ENCODE results near the gene KCTD7. TPM values are rescaled to one million over a fixed set of nuclear protein-coding genes. Genes with fewer than 3 reads are reported as not detected.
"Not testable (repeated sequence)": the region's sequence is repeated elsewhere in the genome, so short reads cannot be mapped to it uniquely, and the experiment has no call there.

Gene KCTD7
- total and polyA plus RNA-seq, 12 donors: 4.9 to 25.0 (median 15.4) TPM

DNA sequence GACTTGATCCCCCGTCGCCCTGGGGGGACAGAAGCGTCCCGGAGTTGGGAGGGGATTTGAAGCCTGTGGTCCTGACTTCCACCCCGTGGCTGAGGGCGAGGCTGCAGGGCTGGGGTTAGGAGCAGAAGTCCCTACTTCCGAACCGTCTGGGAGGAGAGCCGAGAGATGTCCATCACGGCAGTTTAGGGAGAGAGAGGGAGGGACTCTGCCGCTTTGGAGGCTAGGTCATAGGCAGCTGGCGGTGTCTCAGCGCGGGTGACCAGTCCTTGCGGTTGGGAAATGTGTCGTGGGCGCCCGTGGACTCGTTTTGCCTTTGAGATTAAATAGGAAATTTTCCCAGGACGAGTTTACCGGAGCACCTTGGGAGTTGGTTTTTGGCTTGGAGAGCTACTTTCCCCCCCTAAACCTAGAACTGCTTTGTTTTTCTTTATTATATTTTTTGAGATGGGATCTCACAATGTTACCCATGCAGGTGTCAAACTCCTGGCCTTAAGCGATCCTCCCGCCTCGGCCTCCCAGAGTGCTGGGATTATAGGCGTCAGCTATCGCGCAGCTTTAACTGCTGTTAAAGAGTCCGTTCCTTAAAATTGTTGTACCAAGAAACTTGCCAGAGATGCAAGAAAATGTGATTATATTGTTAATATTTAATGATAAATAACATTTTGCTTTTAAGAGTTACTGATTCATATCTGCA, 26.6 kb downstream of the KCTD7 start:
- TF ChIP-seq, protein P1, sequence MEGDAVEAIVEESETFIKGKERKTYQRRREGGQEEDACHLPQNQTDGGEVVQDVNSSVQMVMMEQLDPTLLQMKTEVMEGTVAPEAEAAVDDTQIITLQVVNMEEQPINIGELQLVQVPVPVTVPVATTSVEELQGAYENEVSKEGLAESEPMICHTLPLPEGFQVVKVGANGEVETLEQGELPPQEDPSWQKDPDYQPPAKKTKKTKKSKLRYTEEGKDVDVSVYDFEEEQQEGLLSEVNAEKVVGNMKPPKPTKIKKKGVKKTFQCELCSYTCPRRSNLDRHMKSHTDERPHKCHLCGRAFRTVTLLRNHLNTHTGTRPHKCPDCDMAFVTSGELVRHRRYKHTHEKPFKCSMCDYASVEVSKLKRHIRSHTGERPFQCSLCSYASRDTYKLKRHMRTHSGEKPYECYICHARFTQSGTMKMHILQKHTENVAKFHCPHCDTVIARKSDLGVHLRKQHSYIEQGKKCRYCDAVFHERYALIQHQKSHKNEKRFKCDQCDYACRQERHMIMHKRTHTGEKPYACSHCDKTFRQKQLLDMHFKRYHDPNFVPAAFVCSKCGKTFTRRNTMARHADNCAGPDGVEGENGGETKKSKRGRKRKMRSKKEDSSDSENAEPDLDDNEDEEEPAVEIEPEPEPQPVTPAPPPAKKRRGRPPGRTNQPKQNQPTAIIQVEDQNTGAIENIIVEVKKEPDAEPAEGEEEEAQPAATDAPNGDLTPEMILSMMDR (IDR thresholded peaks at IDR 0.05): peak in 2 of 6 experiments; percentile 14 to 19
- TF ChIP-seq POLR2A (IDR thresholded peaks at IDR 0.05): peak in 1 of 2 donors; percentile 28
- 7 to 14% (median 9%) methylated on average over 17 to 28 of the region's 28 CpGs for WGBS, 4 donors
- intact Hi-C loops (cut with DNase I); H3K4me1 ChIP-seq (replicated peaks in 1 of 2); H3K27me3 ChIP-seq; H3K36me3 ChIP-seq (replicated peaks in 1 of 2); H3K9me3 ChIP-seq (replicated peaks in 1 of 3): not testable (repeated sequence)
- Histone ChIP-seq H3K4me3 (peak overlapping the region; percentile 53 to 81 (median 66)), H3K27ac (peak overlapping the region; percentile 98 to 100 (median 99))
- peak; percentile 65 to 89 (median 84) for DNase-seq

DNA sequence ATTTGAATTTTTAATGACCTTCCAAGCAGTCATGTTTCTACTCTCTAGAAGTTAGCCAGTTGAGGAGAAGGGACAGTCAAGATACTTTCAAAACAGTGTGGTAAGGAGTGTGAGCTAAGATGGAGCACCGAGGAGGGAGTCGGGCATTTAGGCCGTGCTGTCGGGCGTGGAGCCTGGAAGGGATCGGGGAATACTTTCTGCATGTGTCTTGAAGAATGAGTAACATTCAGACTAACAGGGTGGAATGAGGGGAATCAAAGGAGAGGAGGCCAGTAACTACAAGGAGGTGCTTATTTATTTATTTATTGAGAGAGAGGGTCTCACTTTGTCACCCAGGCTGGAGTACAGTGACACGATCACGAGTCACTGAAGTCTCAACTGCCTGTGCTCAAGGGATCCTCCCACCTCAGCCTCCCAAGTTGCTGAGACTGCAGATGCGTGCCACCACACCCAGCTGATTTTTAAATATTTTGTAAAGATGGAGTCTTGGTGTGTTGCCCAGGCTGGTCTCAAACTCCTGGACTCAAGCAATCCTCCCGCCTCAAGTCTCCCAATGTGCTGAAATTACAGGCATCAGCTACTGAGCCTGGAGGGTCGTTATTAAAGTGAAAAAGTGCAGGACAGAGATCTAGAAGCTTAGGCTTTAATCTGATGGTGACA, 27.3 kb downstream of the KCTD7 start:
- 66 to 75% (median 74%) methylated on average over 10 to 11 of the region's 11 CpGs for WGBS, 4 donors
- H3K27me3 ChIP-seq; H3K4me1 ChIP-seq (replicated peaks in 1 of 2); H3K36me3 ChIP-seq (replicated peaks in 1 of 2); intact Hi-C loops (cut with DNase I); DNase-seq; H3K9me3 ChIP-seq (replicated peaks in 1 of 3): not testable (repeated sequence)
- peak overlapping the region in 3 of 5 donors; percentile 98 to 100 (median 99) for H3K27ac ChIP-seq
- peak overlapping the region in 1 of 4 donors; percentile 66 for H3K4me3 ChIP-seq

DNA sequence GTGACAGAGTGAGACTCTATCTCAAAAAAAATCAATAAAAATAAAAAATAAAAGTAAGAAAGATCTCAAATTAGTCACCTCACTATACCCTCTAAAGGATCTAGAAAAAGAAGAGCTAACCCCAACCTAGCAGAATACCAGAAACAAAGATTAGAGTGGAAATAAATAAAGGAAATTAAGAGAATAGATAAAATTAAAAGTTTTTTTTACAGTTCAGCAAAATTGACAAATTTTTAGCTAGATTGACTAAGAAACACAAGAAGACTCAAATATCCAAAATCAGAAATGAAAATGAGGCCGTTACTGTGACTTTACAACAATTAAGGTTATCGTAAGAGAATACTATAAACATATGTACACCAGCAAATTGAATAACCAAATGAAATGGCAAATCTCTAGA, 29.1 kb downstream of the KCTD7 start:
- TF ChIP-seq, protein P1 (IDR thresholded peaks at IDR 0.05): no peak
- TF ChIP-seq POLR2A (IDR thresholded peaks at IDR 0.05): no peak
- intact Hi-C loops (cut with DNase I): no loop called here
- Histone ChIP-seq H3K36me3 (replicated peaks in 1 of 2) (no peaks in the 10 kb centered on the region), H3K9me3 (replicated peaks in 1 of 3) (no peaks in the 10 kb centered on the region), H3K4me1 (replicated peaks in 1 of 2) (peaks cover 7% of the 10 kb centered on the region in 2 donors), H3K27ac (no peak overlapping the region), H3K4me3 (no peak overlapping the region), H3K27me3 (no peaks in the 10 kb centered on the region)
- DNase-seq: no peak
- WGBS, 4 donors: 52 to 94% (median 70%) methylated on average over 2 of the region's 2 CpGs

DNA sequence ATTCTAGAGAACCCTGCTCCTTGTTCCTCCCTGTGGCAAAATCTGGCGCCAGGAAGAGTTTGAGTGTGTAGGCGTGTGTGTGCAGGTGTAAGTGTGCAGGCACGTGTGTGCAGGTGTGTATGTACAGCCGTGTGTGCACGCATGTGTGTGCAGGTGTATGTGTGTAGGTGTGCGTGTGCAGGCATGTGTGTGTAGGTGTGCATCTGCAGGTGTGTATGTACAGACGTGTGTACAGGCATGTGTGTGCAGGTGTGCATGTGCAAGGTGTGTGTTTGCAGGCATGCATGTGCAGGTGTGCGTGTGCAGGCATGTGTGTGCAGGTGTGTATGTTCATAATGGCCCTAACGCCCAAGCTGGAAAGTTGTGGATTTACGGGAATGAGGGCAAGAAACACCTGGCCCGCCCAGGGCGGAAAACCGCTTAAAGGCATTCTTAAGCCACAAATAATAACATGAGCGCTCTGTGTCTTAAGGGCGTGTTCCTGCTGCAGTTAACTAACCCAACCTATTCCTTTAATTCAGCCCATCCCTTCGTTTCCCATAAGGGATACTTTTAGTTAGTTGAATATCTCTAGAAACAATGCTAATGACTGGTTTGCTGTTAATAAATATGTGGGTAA, 34.1 kb downstream of the KCTD7 start:
- DNase-seq: no peak
- Histone ChIP-seq H3K4me3 (no peak overlapping the region), H3K4me1 (replicated peaks in 1 of 2) (no peaks in the 10 kb centered on the region), H3K36me3 (replicated peaks in 1 of 2) (no peaks in the 10 kb centered on the region), H3K9me3 (replicated peaks in 1 of 3) (no peaks in the 10 kb centered on the region), H3K27me3 (no peaks in the 10 kb centered on the region), H3K27ac (no peak overlapping the region)
- TF ChIP-seq, protein P1 (IDR thresholded peaks at IDR 0.05): no peak
- no peak for TF ChIP-seq POLR2A (IDR thresholded peaks at IDR 0.05)
- WGBS, 4 donors: 89 to 95% (median 90%) methylated on average over 16 of the region's 16 CpGs
- intact Hi-C loops (cut with DNase I): no loop called here

All from adrenal gland (tissue), 12 donors.